GM12878 (cell line): ENCODE results near the gene SHROOM3.

ENCODE experiments used
- CREB1 ChIP-seq: IDR thresholded peaks from 2 replicates; pipeline ENCODE4 v1.6.1; 2012; ENCODE audit warnings: low read depth, mild to moderate bottlenecking, inconsistent platforms
- MYC ChIP-seq: IDR thresholded peaks from 2 replicates; pipeline ENCODE4 v1.6.1; 2011; ENCODE audit warnings: mild to moderate bottlenecking, low read length, moderate library complexity, inconsistent platforms; ENCODE audit not compliant: insufficient read depth, insufficient replicate concordance, insufficient read length, severe bottlenecking
- POLR2A ChIP-seq: IDR thresholded peaks from 2 replicates; pipeline ENCODE4 v1.6.1; 2011; ENCODE audit warnings: low read depth, mild to moderate bottlenecking, low read length
- TAF1 ChIP-seq: IDR thresholded peaks from 2 replicates; pipeline ENCODE4 v1.6.1; 2011; ENCODE audit warnings: mild to moderate bottlenecking, low read depth, low read length, borderline replicate concordance
- TF ChIP-seq, protein P1 (sequence below), 3 experiments: IDR thresholded peaks in 2 of 3; conservative IDR thresholded peaks in 1 of 3; 2 replicates each; pipeline ENCODE4 v1.5.1; 2011; ENCODE audit warnings: low read depth in 3 of 3, low read length in 3 of 3, mild to moderate bottlenecking in 3 of 3, control low read depth in 2 of 3, moderate library complexity in 2 of 3, inconsistent platforms in 1 of 3, mixed read lengths in 1 of 3; ENCODE audit not compliant: control insufficient read depth in 2 of 3, insufficient read depth in 1 of 3; ENCODE audit errors: extremely low read depth in 1 of 3

DNA sequence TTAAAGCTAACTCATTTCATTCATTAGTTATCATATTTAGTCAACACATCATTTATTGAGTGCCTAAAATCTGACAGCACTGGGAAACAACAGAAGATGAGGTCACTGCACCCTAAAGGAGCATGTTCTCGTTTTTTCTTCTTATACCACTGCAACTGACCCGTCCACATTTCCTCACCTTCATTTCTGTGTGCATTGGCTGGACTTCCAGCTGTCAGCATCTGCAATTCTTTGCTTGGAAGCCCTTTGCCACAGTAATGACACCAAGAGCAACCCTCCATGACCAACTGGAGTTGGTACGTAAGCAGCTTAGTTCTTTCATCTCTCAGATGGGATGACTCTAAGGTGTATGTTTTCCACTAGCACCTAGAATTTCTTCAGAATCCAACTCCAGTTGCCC lies 13.2 kb downstream of the SHROOM3 start:
- TF ChIP-seq, protein P1, sequence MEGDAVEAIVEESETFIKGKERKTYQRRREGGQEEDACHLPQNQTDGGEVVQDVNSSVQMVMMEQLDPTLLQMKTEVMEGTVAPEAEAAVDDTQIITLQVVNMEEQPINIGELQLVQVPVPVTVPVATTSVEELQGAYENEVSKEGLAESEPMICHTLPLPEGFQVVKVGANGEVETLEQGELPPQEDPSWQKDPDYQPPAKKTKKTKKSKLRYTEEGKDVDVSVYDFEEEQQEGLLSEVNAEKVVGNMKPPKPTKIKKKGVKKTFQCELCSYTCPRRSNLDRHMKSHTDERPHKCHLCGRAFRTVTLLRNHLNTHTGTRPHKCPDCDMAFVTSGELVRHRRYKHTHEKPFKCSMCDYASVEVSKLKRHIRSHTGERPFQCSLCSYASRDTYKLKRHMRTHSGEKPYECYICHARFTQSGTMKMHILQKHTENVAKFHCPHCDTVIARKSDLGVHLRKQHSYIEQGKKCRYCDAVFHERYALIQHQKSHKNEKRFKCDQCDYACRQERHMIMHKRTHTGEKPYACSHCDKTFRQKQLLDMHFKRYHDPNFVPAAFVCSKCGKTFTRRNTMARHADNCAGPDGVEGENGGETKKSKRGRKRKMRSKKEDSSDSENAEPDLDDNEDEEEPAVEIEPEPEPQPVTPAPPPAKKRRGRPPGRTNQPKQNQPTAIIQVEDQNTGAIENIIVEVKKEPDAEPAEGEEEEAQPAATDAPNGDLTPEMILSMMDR (IDR thresholded peaks at IDR 0.05 in 2 of 3, conservative IDR thresholded peaks at IDR 0.05 in 1 of 3; ENCODE audit: control insufficient read depth in 2 of 3, extremely low read depth in 1 of 3, insufficient read depth in 1 of 3, low read depth in 3 of 3, low read length in 3 of 3), result no peak
- no peak for TF ChIP-seq TAF1
- no peak for TF ChIP-seq POLR2A
- no peak for TF ChIP-seq MYC
- TF ChIP-seq CREB1, result no peak
